HepG2 (cell line): ENCODE data around the gene MED9. TPM values are rescaled to one million over a fixed set of nuclear protein-coding genes. Genes with fewer than 3 reads are reported as not detected.

Source experiments
- ATAC-seq: fragments of 200-7000 bp; cut with Tn5 transposase; 3 replicates; pipeline ENCODE4 v1.9.1; 2020; ENCODE audit warnings: mild to moderate bottlenecking, moderate library complexity
- BruUV-seq: library from RNA; stranded (reverse); fragments of 400-500 nt; replicated peaks from 2 replicates; lab custom pipeline; 2021; lab: Mats Ljungman, UMichigan
- CTCF ChIA-PET: fragments of 300-600 bp; formaldehyde crosslinking; extraction: SDS; loops from one replicate; lab custom pipeline; 2021; ENCODE audit warnings: low total read pairs, inconsistent platforms, low intra/inter-chr PET ratio; lab: Yijun Ruan, JAX
- POLR2A ChIA-PET: fragments of 350-600 bp; sonication (Branson Sonifier 250); formaldehyde crosslinking; loops from one replicate; lab custom pipeline; 2020; ENCODE audit warnings: antibody characterized with exemption, inconsistent platforms; lab: Yijun Ruan, JAX
- DNase-seq: peaks from one replicate; pipeline ENCODE4 v3.0.0-alpha.2; 2015; ENCODE audit warnings: low spot score
- FAIRE-seq: peaks from 3 replicates; lab custom pipeline; 2011; peaks lifted over from hg19 to GRCh38; lab: Jason Lieb, UNC
- H2AFZ ChIP-seq: one replicate; pipeline ENCODE4 v1.6.1; 2011; ENCODE audit warnings: low read length, inconsistent platforms
- H3K27ac ChIP-seq: fragments of 300-600 bp; 3 replicates; pipeline ENCODE4 v1.8.0; 2011; ENCODE audit warnings: mixed run types, mild to moderate bottlenecking, mixed read lengths, low read length, inconsistent platforms; ENCODE audit not compliant: insufficient read depth; ENCODE audit errors: extremely low read length
- H3K27me3 ChIP-seq, 2 experiments: fragments of 200-600 bp in 1 of 2; 2 replicates in 1 of 2; 3 replicates in 1 of 2; pipeline versions ENCODE4 v1.6.0 to v1.8.0; 2011; ENCODE audit warnings: low read length in 2 of 2, mild to moderate bottlenecking in 2 of 2, moderate library complexity in 2 of 2, inconsistent platforms in 1 of 2; ENCODE audit not compliant: insufficient read depth in 2 of 2, control insufficient read depth in 1 of 2
- H3K36me3 ChIP-seq, 2 experiments: fragments of 200-600 bp in 1 of 2; replicated peaks in 1 of 2; 2 replicates in 1 of 2; 3 replicates in 1 of 2; pipeline versions ENCODE4 v1.5.1 to v1.8.0; 2011; ENCODE audit warnings: low read length in 2 of 2, inconsistent platforms in 1 of 2; ENCODE audit not compliant: insufficient read depth in 2 of 2, control insufficient read depth in 1 of 2
- H3K4me1 ChIP-seq: 2 replicates; pipeline ENCODE4 v1.5.1; 2012; ENCODE audit warnings: low read length, inconsistent platforms; ENCODE audit not compliant: insufficient read depth
- H3K4me2 ChIP-seq: 2 replicates; pipeline ENCODE4 v1.6.0; 2011; ENCODE audit warnings: low read depth, low read length, inconsistent platforms
- H3K4me3 ChIP-seq, 3 experiments: fragments of 200-600 bp in 1 of 3; sonication (generic), shearing (Covaris generic) in 1 of 3; replicated peaks in 1 of 3; 2 replicates each; pipeline ENCODE4 v1.5.1; 2011 to 2016; ENCODE audit warnings: low read length in 3 of 3, inconsistent platforms in 2 of 3, low read depth in 2 of 3, mild to moderate bottlenecking in 2 of 3, control low read depth in 1 of 3, mixed read lengths in 1 of 3; ENCODE audit not compliant: insufficient read depth in 1 of 3
- H3K79me2 ChIP-seq: one replicate; pipeline ENCODE4 v1.6.1; 2011; ENCODE audit warnings: low read length, inconsistent platforms; ENCODE audit not compliant: insufficient read depth
- H3K9ac ChIP-seq: 2 replicates; pipeline ENCODE4 v1.6.0; 2011; ENCODE audit warnings: mild to moderate bottlenecking, low read depth, low read length, inconsistent platforms; ENCODE audit not compliant: insufficient read depth
- H3K9me3 ChIP-seq: 2 replicates; pipeline ENCODE4 v1.5.1; 2012; ENCODE audit warnings: mild to moderate bottlenecking, low read length
- H4K20me1 ChIP-seq: 2 replicates; pipeline ENCODE4 v1.6.0; 2011; ENCODE audit warnings: inconsistent platforms, mild to moderate bottlenecking, low read length, moderate library complexity; ENCODE audit not compliant: insufficient read depth
- ATF7-NPFF ChIP-seq: sonication (generic); formaldehyde crosslinking; IDR thresholded peaks from 2 replicates; pipeline ENCODE4 v1.8.1; 2023; ENCODE audit warnings: mild to moderate bottlenecking, low read depth, missing genetic modification reagents, moderate library complexity
- HNF4G ChIP-seq, 2 experiments: sonication (generic) in 1 of 2; formaldehyde crosslinking in 1 of 2; IDR thresholded peaks; 2 replicates each; pipeline versions ENCODE4 v1.4.0 to v1.6.1; 2011 to 2020; ENCODE audit warnings: borderline replicate concordance in 2 of 2, low read depth in 2 of 2, mild to moderate bottlenecking in 2 of 2, low read length in 1 of 2, missing genetic modification reagents in 1 of 2, moderate library complexity in 1 of 2
- PREB ChIP-seq: sonication (generic); formaldehyde crosslinking; IDR thresholded peaks from 2 replicates; pipeline ENCODE4 v1.4.0; 2020; ENCODE audit warnings: missing genetic modification reagents
- TERF1 ChIP-seq: sonication (generic); formaldehyde crosslinking; IDR thresholded peaks from 2 replicates; pipeline ENCODE4 v1.8.0; 2022; ENCODE audit warnings: mild to moderate bottlenecking, missing genetic modification reagents, moderate library complexity
- ZC3H13 ChIP-seq: sonication (generic); formaldehyde crosslinking; IDR thresholded peaks from 2 replicates; pipeline ENCODE4 v1.8.1; 2023; ENCODE audit warnings: mild to moderate bottlenecking, missing genetic modification reagents, moderate library complexity
- ZNF12 ChIP-seq: sonication (generic); formaldehyde crosslinking; IDR thresholded peaks from 2 replicates; pipeline ENCODE4 v1.5.0; 2020; ENCODE audit warnings: missing genetic modification reagents
- ZNF207 ChIP-seq: fragments of 450-650 bp; IDR thresholded peaks from 2 replicates; pipeline ENCODE4 v1.6.1; 2016; ENCODE audit warnings: antibody characterized with exemption, borderline replicate concordance
- ZNF225 ChIP-seq: sonication (generic); formaldehyde crosslinking; IDR thresholded peaks from 2 replicates; pipeline ENCODE4 v1.4.0; 2020; ENCODE audit warnings: mild to moderate bottlenecking, missing genetic modification reagents
- ZNF740 ChIP-seq: sonication (generic); formaldehyde crosslinking; IDR thresholded peaks from 2 replicates; pipeline ENCODE4 v1.4.0; 2020; ENCODE audit warnings: missing genetic modification reagents
- ZSCAN20 ChIP-seq: sonication (generic); formaldehyde crosslinking; IDR thresholded peaks from 2 replicates; pipeline ENCODE4 v1.4.0; 2020; ENCODE audit warnings: missing genetic modification reagents, mild to moderate bottlenecking, borderline replicate concordance
- WGBS: methylation state at CpG from one replicate; pipeline ENCODE4 v1.1.6; 2017; ENCODE audit warnings: low lambda C conversion rate; 5-methylcytosine and 5-hydroxymethylcytosine counted together
- in situ Hi-C: cut with HindIII; loops from 2 replicates; pipeline ENCODE4 v1.10.0; 2017; ENCODE audit warnings: low pct_unique_long_range_greater_than_20kb; ENCODE audit not compliant: extremely low pct_ligation_motif_present
- intact Hi-C: fragments of 100-400 bp; cut with micrococcal nuclease; formaldehyde crosslinking; loops from one replicate; pipeline ENCODE4 v1.10.0; 2022; ENCODE audit not compliant: unreplicated experiment
- polyA plus RNA-seq, 8 experiments: library from polyadenylated mRNA; depleted of rRNA in 3 of 8; stranded (reverse) in 7 of 8; unstranded in 1 of 8; fragments of >200 nt; fragmentation: Illumina TruSeq in 4 of 8; extraction: Trizol in 4 of 8; gene quantifications; 2 replicates each; pipeline versions ENCODE4 v1.2.1 to v1.2.3, GENCODE V29; 2011 to 2016; ENCODE audit warnings: low read depth in 4 of 8, missing spikeins in 1 of 8, mixed read lengths in 1 of 8; ENCODE audit not compliant: insufficient read depth in 1 of 8
- total RNA-seq, 5 experiments: library from RNA; depleted of rRNA; stranded (reverse); fragments of >200 nt; fragmentation: Illumina TruSeq; extraction: Trizol; gene quantifications; 2 replicates each; pipeline ENCODE4 v1.2.3, GENCODE V29; 2016; ENCODE audit warnings: low read depth in 1 of 5

The MED9 gene
- total and polyA plus RNA-seq, 2 of the 13 experiments (the other 11 are each of a cell fraction or from before 2014, with no cell fraction given) = 11.9 to 15.1 TPM

GRCh38 chr17:17516941-17517720 lies 40.3 kb downstream of the MED9 start (continued):
- TF ChIP-seq TERF1 = no peak
- TF ChIP-seq HNF4G (IDR thresholded peaks at IDR 0.05; ENCODE audit: borderline replicate concordance, low read depth, low read length) = no peak
- TF ChIP-seq HNF4G (CRISPR knock-in tag; IDR thresholded peaks at IDR 0.05; ENCODE audit: borderline replicate concordance, low read depth) = no peak
- no peak for TF ChIP-seq ATF7-NPFF (CRISPR knock-in tag)

- in situ Hi-C loops = no loop called here
- ATAC-seq (no peak), FAIRE-seq (no peak), DNase-seq (no peak)
- Histone ChIP-seq H2AFZ (no peak overlapping the region), H4K20me1 (no peaks in the 10 kb centered on the region), H3K4me2 (no peak overlapping the region), H3K4me1 (no peaks in the 10 kb centered on the region), H3K27me3 (no peaks in the 10 kb centered on the region), H3K4me3 (no peak overlapping the region), H3K36me3 (peaks cover 3 to 4% of the 10 kb centered on the region in 2 experiments; a peak in 2 of 5 replicates), H3K27ac (no peak overlapping the region), H3K79me2 (no peaks in the 10 kb centered on the region), H3K9me3 (no peaks in the 10 kb centered on the region), H3K9ac (no peak overlapping the region)
- TF ChIP-seq ZNF740 (CRISPR knock-in tag) (no peak), ZNF12 (CRISPR knock-in tag) (no peak), ZC3H13 (no peak), ZNF225 (CRISPR knock-in tag) (no peak), ZNF207 (no peak), PREB (CRISPR knock-in tag) (no peak), ZSCAN20 (CRISPR knock-in tag) (no peak)
- no TSS peak for BruUV-seq
- intact Hi-C loops = no loop called here
- ChIA-PET POLR2A (interaction anchor here (1.2 kb wide), 1 partner anchor 21 kb away, joined by 3 read pairs; no protein-coding TSS in a partner anchor), CTCF (no interaction called here)
- WGBS = 87% methylated on average over 3 of the region's 15 CpGs
Observed at GRCh38 chr17:17518014-17518413, 41.2 kb downstream of the MED9 start.
